Pancreas (tissue), 10 donors: ENCODE measurements around the gene PNMA6E. TPM values are rescaled to one million over a fixed set of nuclear protein-coding genes. Genes with fewer than 3 reads are reported as not detected.

Experiments
- ATAC-seq, 4 donors: fragments of 200-7000 bp; cut with Tn5 transposase; one replicate each; pipeline versions ENCODE4 v1.8.0 to v1.9.1; 2020; ENCODE audit warnings: mild to moderate bottlenecking in 4 of 4, moderate library complexity in 4 of 4
- DNase-seq, 6 donors: peaks; one replicate each; pipeline ENCODE4 v3.0.0-alpha.2; 2020
- FAIRE-seq: peaks from 2 replicates; lab custom pipeline; 2012; peaks lifted over from hg19 to GRCh38; lab: Jason Lieb, UNC
- H3K27ac ChIP-seq, 4 donors: fragments of 200-600 bp; sonication (generic); 1 replicate in 3 of 4; 2 replicates in 1 of 4; pipeline versions ENCODE4 v1.5.0 to v1.8.0; 2020
- H3K27me3 ChIP-seq, 4 donors: fragments of 200-600 bp; one replicate each; pipeline ENCODE4 v1.8.0; 2021
- H3K36me3 ChIP-seq, 3 donors: fragments of 200-600 bp; sonication (generic) in 1 of 3; one replicate each; pipeline versions ENCODE4 v1.5.0 to v1.8.0; 2020 to 2021
- H3K4me1 ChIP-seq, 3 donors: fragments of 200-600 bp; one replicate each; pipeline ENCODE4 v1.8.0; 2021
- H3K4me3 ChIP-seq, 4 donors: fragments of 200-600 bp; sonication (generic) in 2 of 4; one replicate each; pipeline versions ENCODE4 v1.5.0 to v1.8.0; 2020 to 2021
- H3K9me3 ChIP-seq, 4 donors: fragments of 200-600 bp; one replicate each; pipeline ENCODE4 v1.8.0; 2021
- WGBS, 2 donors: extraction: QIAGEN DNeasy Blood & Tissue Kit; methylation state at CpG; one replicate each; pipeline ENCODE4 v1.1.7; 2013; 5-methylcytosine and 5-hydroxymethylcytosine counted together
- intact Hi-C, 3 donors: fragments of 100-400 bp; cut with DNase I; formaldehyde crosslinking; loops; one replicate each; pipeline versions ENCODE4 v1.11.1 to v1.14.2; 2022
- polyA plus RNA-seq, 2 donors: library from polyadenylated mRNA; stranded (reverse); fragments of 200-250 nt; gene quantifications; one replicate each; pipeline ENCODE4 v1.2.3, GENCODE V29; 2013
- total RNA-seq, 6 donors: library from RNA; stranded (reverse); fragmentation: NEBNext Ultra II Directional in 4 of 6; extraction: Animal tissue kit (Norgen Biotek cat#: 25700) in 4 of 6; gene quantifications; one replicate each; pipeline versions ENCODE4 v1.2.1 to v1.2.4, GENCODE V29; 2021 to 2023
- TF ChIP-seq, protein P1 (sequence below), 4 donors: fragments of 200-600 bp; sonication (generic) in 3 of 4; IDR thresholded peaks; one replicate each; pipeline versions ENCODE4 v1.5.0 to v1.8.0; 2021; ENCODE audit warnings: antibody characterized with exemption in 4 of 4
- donor health status: healthy with polysubstance abuse.
- donor health status: DM: no; HTN: no; CAD: no; lungs with moderate emphysema.
- donor health status: DM: no; HTN: no; CAD: no.
- donor health status: control.
- donor health status: control.
- donor health status: Bipolar disorder and iron deficiency.
- donor health status: DM: yes; HTN: yes; CAD: no.
- donor health status: DM: no; HTN: no; CAD: no.
- donor health status: DM: no; HTN: no; CAD: no.
- donor health status: DM: yes; HTN: yes; CAD: no.

Gene PNMA6E
- total and polyA plus RNA-seq, 8 donors = not detected

DNA sequence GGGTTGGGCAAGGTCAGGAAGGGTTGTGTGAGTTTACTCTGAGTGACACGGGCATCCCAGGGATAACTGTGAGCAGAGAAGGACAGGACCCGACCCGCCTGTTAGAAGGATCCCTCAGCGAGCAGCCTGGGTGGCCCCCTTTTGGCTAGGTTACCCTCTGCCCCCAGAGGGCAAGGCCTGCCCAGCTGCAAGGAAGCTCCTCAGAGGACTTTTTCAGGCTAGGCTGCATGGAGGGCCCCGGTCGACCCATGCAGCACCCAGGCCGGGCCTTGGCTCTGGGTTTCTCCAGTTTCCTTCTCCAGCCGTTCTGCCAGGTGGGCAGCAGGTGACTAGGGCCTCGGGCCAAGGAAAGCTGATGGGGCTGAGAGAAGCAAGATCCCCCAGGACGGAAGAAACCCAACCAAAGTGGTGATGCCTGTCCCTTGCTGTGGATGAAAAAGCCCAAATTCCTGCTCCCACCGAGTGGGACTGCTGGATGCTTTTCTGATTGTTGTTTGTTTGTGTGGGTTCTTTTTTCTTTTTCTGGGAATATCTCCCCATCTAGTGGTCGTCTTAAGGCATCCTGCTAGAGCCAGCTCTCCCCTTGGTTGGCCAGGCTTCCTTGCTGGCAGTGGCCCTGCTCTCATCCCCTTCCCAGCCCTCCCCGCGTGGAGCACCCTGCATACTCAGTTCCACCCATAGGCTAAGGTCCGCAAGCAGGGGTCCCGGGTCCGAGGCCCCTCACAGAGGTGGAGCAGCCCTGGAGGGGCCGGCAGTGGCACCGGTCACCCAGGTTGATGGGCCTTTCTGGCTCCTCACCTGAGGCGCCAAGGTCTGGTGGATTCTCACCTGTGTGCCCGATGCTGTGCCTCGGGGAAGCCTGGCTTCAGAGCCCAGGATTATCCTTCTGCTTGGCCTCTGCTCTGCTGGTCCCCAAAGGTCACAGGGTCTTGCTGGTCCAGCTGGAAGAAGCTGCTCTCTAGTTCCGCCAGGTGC lies 11.9 kb upstream of the PNMA6E start:
- no peaks in the 10 kb centered on the region for H3K36me3 ChIP-seq
- H3K9me3 ChIP-seq = no peaks in the 10 kb centered on the region
- peaks cover 0 to 7% (median 0%) of the 10 kb centered on the region in 4 donors for H3K27me3 ChIP-seq
- H3K4me1 ChIP-seq = no peaks in the 10 kb centered on the region
- intact Hi-C loops = no loop called here
- 70 to 75% methylated on average over 21 to 23 of the region's 23 CpGs for WGBS, 2 donors
- ATAC-seq = no peak
- DNase-seq = no peak
- H3K4me3 ChIP-seq = no peak overlapping the region
- FAIRE-seq = no peak
- no peak overlapping the region for H3K27ac ChIP-seq
- TF ChIP-seq, protein P1, sequence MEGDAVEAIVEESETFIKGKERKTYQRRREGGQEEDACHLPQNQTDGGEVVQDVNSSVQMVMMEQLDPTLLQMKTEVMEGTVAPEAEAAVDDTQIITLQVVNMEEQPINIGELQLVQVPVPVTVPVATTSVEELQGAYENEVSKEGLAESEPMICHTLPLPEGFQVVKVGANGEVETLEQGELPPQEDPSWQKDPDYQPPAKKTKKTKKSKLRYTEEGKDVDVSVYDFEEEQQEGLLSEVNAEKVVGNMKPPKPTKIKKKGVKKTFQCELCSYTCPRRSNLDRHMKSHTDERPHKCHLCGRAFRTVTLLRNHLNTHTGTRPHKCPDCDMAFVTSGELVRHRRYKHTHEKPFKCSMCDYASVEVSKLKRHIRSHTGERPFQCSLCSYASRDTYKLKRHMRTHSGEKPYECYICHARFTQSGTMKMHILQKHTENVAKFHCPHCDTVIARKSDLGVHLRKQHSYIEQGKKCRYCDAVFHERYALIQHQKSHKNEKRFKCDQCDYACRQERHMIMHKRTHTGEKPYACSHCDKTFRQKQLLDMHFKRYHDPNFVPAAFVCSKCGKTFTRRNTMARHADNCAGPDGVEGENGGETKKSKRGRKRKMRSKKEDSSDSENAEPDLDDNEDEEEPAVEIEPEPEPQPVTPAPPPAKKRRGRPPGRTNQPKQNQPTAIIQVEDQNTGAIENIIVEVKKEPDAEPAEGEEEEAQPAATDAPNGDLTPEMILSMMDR (IDR thresholded peaks at IDR 0.05) = no peak

DNA sequence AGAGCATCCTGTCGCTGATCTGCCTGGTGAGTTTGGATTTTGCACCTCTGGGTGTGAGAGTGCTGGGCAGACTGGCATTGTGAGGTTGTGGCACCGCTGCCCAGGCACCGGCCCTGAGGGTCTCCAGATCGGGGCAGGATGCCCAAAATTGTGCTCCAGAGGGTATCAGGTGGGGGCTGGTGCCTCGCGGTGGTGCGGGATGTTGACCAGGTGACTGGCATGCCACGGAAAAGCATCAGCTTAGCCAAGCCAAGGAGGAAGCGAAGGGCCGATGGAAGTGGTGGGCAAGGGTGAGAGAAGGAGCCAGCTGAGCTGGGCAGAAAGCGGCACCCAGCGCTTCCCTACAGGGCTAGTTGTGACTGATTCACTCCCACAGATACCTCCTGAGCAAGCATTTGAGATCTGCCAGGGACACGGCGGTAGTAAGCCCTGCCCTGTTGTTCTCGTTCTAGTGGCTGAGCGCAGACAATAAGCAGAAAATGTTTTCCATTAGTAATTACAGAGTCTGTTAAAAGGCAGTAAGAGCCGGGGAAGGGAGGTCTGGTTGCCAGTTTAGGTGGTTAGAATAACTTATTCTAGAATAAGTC lies 10.9 kb upstream of the PNMA6E start:
- no peak for FAIRE-seq
- no peak overlapping the region for H3K27ac ChIP-seq
- TF ChIP-seq, protein P1 (IDR thresholded peaks at IDR 0.05) = no peak
- H3K4me3 ChIP-seq = peak overlapping the region in 3 of 4 donors; percentile 14 to 45 (median 38)
- H3K27me3 ChIP-seq = peaks cover 0 to 1% (median 0%) of the 10 kb centered on the region in 4 donors
- no peaks in the 10 kb centered on the region for H3K4me1 ChIP-seq
- no peaks in the 10 kb centered on the region for H3K36me3 ChIP-seq
- 53 to 72% methylated on average over 17 of the region's 17 CpGs for WGBS, 2 donors
- intact Hi-C loops = no loop called here
- no peak for DNase-seq
- no peaks in the 10 kb centered on the region for H3K9me3 ChIP-seq
- ATAC-seq = peak in 2 of 4 donors; percentile 11 to 13

DNA sequence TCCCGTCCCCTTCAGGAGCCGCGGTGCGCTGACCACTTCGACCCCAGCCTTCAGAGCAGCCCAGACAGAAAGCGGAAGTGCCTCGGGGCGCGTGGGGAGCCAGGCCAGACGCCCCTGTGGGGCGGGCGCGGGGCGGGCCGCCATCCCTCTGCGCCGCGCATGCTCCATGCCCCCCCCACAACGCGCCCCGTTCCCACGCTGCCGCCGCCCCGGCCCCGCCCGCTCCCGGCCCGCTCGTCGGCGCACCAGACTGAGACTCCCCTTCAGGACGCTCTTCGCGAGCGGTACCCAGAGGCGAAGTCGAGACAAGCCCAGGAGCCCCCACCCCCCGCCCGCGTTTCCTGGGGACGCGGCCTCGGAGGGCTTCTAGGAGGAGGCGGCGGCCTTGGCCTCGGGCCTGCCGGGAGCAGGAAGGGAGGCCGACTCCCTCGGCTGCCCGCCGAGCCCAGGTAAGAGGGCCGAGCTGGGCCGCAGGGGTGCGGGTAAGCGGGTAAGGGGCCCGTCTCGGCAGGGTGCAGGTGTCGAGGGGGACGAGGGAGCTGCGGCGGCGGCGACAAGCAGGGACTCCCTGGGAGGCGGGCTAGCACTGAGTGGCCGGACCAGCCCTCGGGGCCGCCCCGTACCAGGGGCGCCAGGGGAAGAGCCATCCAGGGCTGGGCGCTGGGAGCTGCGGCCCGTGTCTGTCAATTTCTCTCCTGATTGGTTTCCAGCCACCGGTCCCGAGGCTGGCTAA lies 10.3 kb upstream of the PNMA6E start, which contains the start of gene ZFP92:
ZFP92 (plus strand) TSS at position 218 of the 733 bp plus-strand sequence. CDS start 6,851 bp downstream, outside the sequence.
- Histone ChIP-seq H3K9me3 (no peaks in the 10 kb centered on the region), H3K27ac (no peak within 1 kb of the TSS), H3K36me3 (no peaks in the 10 kb centered on the region), H3K4me1 (no peaks in the 10 kb centered on the region), H3K4me3 (peak within 1 kb of the TSS; percentile 14 to 45 (median 28)), H3K27me3 (no peaks in the 10 kb centered on the region)
- FAIRE-seq (no peak), DNase-seq (no peak), ATAC-seq (peak; percentile 58 to 82 (median 66))
- intact Hi-C loops = no loop called here
- WGBS, 2 donors = 2 to 29% methylated on average over 67 to 75 of the region's 75 CpGs
- TF ChIP-seq, protein P1 (IDR thresholded peaks at IDR 0.05) = no peak

DNA sequence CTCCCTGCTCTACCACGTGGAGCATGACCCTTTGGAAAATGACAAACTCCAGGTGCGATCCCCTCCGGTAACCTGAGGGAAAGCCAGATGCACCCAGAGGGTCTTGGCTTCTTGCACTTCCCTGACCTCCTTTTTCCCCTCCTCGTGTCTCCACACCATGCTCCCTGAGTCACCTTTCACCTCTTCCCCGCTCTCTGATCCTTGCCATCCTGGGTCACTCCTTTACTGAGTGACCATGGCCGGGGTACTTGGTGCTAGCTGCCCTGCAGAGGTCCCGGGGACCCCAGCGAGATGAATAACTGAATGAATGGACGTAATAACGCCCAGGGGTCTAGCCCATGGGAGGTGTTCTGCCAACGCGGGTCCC lies 9.7 kb upstream of the PNMA6E start:
- H3K4me3 ChIP-seq = peak overlapping the region in 3 of 4 donors; percentile 14 to 45 (median 38)
- no peak overlapping the region for H3K27ac ChIP-seq
- DNase-seq (no peak), FAIRE-seq (no peak), ATAC-seq (no peak)
- TF ChIP-seq, protein P1 (IDR thresholded peaks at IDR 0.05) = no peak
- intact Hi-C loops = no loop called here
- no peaks in the 10 kb centered on the region for H3K36me3 ChIP-seq
- 52 to 66% methylated on average over 12 of the region's 12 CpGs for WGBS, 2 donors
- no peaks in the 10 kb centered on the region for H3K4me1 ChIP-seq
- no peaks in the 10 kb centered on the region for H3K27me3 ChIP-seq
- H3K9me3 ChIP-seq = no peaks in the 10 kb centered on the region
